Epithelial cell of proximal tubule (primary cell): ENCODE data around the gene TMEM87A. TPM values are rescaled to one million over a fixed set of nuclear protein-coding genes. Genes with fewer than 3 reads are reported as not detected.

ENCODE experiments used
- DNase-seq: peaks from one replicate; pipeline ENCODE4 v3.0.0-alpha.2; 2011; ENCODE audit warnings: low read depth
- H3K4me3 ChIP-seq: 2 replicates; pipeline ENCODE4 v1.5.1; 2011; ENCODE audit warnings: low read depth, mild to moderate bottlenecking, low read length
- total RNA-seq: library from RNA; depleted of rRNA; stranded (reverse); fragments of >200 nt; gene quantifications from 2 replicates; pipeline ENCODE4 v1.2.3, GENCODE V29; 2015
- TF ChIP-seq, protein P1 (sequence below): conservative IDR thresholded peaks from 2 replicates; pipeline ENCODE4 v1.5.1; 2012; ENCODE audit warnings: low read depth, mild to moderate bottlenecking, low read length

The TMEM87A gene
- total RNA-seq, 1 donor from 2014 or later: 31.1 TPM

DNA sequence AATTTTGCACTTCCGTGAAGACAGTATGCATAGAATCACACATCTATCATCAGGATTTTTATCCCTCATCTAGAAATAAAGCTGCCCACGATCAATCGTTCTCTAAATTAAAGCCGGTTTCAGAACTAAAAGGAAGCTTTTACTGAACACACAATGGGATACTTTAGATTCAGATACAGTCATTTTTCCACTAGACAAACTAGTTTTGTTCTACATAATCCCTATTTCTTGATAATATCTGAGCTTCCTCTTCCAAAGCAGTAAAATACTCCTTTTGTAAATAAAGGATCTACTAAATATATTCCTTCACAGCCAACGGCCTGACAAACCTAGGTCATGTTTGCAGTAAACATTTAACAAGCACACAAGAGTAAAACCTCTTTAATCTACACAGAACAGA, 2.2 kb downstream of the TMEM87A start:
- TF ChIP-seq, protein P1, sequence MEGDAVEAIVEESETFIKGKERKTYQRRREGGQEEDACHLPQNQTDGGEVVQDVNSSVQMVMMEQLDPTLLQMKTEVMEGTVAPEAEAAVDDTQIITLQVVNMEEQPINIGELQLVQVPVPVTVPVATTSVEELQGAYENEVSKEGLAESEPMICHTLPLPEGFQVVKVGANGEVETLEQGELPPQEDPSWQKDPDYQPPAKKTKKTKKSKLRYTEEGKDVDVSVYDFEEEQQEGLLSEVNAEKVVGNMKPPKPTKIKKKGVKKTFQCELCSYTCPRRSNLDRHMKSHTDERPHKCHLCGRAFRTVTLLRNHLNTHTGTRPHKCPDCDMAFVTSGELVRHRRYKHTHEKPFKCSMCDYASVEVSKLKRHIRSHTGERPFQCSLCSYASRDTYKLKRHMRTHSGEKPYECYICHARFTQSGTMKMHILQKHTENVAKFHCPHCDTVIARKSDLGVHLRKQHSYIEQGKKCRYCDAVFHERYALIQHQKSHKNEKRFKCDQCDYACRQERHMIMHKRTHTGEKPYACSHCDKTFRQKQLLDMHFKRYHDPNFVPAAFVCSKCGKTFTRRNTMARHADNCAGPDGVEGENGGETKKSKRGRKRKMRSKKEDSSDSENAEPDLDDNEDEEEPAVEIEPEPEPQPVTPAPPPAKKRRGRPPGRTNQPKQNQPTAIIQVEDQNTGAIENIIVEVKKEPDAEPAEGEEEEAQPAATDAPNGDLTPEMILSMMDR: no peak
- no peak overlapping the region for H3K4me3 ChIP-seq
- DNase-seq: no peak

DNA sequence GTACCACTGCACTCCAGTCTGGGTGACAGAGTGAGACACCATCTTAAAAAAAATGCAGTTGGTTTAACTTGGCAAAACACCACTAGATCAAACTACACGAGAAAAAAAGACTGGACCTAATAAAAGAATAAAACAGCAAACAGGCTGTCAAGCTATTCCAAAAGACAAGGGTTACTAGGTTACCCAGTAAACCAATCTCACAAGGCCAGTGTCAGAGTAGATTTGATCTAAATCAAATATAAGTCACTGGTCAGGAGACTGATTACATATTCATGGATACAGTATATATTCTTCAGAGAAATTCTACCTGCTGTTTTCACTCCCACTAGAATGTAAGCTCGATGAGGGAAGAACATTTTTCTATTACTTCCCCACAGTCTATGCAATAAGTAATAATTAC, 2.7 kb downstream of the TMEM87A start:
- TF ChIP-seq, protein P1: no peak
- no peak for DNase-seq
- H3K4me3 ChIP-seq: no peak overlapping the region

DNA sequence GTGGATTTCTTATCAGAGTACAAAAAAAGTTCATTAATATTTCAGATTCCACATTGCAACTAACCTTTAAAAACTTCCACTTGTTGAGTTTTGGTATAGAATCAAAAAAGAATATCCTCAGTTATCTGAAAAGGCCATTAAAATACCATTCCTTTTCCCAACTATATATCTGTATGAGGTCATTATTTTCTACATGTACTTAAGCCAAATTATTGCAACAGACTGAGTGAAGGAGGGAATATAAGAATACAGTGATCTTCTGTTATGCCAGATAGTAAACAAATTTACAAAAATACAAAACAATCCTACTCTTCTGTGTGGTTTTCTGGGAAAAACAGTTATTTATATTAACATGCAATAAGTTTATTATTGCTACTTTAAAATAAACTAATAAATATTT, 5.9 kb downstream of the TMEM87A start:
- no peak overlapping the region for H3K4me3 ChIP-seq
- TF ChIP-seq, protein P1: no peak
- no peak for DNase-seq

DNA sequence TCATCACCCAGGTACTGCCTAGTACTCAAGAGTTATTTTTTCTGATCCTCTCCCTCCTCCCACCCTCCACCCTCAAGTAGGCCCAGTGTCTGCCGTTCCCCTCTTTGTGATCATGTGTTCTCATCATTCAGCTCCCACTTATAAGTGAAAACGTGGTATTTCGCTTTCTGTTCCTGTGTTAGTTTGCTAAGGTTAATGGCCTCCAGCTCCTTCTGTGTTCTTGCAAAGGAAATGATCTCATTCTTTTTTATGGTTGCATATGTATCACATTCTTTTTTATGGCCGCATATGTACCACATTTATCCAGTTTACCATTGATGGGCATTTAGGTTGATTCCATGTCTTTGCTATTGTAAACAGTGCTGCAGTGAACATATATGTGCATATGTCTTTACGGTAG, 8.4 kb downstream of the TMEM87A start:
- no peak overlapping the region for H3K4me3 ChIP-seq
- DNase-seq: no peak
- TF ChIP-seq, protein P1: no peak

DNA sequence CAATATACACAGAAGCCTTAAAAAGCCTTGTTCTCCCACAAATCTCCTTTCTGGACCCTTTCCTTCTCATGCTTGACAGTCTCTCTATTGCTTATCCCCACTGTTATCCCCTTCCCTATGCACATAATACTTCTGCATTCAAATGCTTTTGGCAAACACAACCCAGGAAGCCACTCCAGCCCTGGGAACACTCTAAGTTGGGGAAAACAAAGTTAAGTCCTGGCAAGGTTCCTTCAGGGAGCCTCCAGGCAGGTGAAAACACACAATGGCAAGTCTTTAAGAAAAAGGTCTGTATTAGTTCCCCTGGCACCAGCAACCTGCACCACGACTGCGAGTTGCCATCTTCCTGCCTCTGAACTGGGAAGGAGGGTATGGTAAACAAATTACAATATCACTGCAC, 19.9 kb downstream of the TMEM87A start:
- TF ChIP-seq, protein P1: no peak
- no peak overlapping the region for H3K4me3 ChIP-seq
- DNase-seq: no peak

DNA sequence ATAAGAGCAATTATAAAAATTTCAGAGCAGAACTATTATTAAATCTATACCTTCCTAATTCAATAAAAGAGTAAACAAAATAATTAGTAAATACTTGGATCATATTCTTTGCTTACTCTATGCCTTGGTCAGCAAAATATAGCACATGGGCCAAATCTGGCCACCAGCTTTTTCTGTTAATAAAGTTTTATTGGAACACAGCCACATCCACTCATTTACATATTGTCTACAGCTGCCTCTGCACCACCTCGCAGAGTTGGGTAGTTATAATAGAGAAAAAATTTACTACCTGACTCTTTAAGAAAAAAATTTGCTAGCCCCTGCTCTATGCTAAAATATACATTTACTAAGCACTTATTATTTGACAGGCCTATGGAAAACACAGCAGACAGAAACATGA, 32.4 kb downstream of the TMEM87A start:
- no peak overlapping the region for H3K4me3 ChIP-seq
- TF ChIP-seq, protein P1: no peak

DNA sequence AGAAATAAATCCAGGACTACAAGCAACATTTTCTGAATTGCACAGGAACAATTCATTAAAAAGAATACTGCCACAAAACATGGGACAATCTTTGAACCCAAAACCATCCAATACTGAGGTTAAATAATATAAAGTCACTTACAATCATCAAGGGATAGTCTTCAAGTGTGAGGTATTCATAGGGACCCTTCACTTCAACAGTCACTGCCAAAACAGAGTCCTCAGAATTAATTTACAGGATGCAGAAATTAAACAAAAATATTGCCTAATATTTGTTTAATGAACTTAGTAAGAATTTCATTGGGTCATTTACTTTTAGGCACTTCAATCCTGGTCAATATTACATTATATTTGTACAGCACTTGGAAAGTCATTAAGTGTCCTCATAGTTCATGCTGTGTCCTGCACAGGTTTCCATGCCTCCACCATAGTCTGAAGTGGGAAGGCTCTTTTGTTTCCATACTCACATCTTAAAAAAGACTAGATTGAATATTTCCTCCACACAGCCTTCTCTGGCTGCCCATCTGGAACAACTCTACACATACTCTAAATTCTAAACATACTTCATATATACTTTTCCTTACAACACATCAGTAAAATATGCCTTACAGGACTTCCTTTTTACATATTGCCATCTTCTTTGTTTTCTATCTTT, 33.6 kb downstream of the TMEM87A start:
- TF ChIP-seq, protein P1: no peak
- no peak overlapping the region for H3K4me3 ChIP-seq
- no peak for DNase-seq

More for the DNA sequence above, 32.4 kb downstream of the TMEM87A start:
- no peak for DNase-seq
